Colonic mucosa (tissue), 4 donors: ENCODE data around the gene ZFAND2A. TPM values are rescaled to one million over a fixed set of nuclear protein-coding genes. Genes with fewer than 3 reads are reported as not detected.
"Not testable (repeated sequence)": the region's sequence is repeated elsewhere in the genome, so short reads cannot be mapped to it uniquely, and the experiment has no call there.

Experiments used
- DNase-seq: peaks from one replicate; pipeline ENCODE4 v3.0.0-alpha.2; 2020
- H3K27ac ChIP-seq: fragments of 200-600 bp; one replicate; pipeline ENCODE4 v1.8.0; 2021
- H3K27me3 ChIP-seq: fragments of 200-600 bp; one replicate; pipeline ENCODE4 v1.8.0; 2021
- H3K36me3 ChIP-seq: fragments of 200-600 bp; one replicate; pipeline ENCODE4 v1.8.0; 2021
- H3K4me1 ChIP-seq: fragments of 200-600 bp; one replicate; pipeline ENCODE4 v1.8.0; 2021; ENCODE audit warnings: mild to moderate bottlenecking
- H3K4me3 ChIP-seq: fragments of 200-600 bp; one replicate; pipeline ENCODE4 v1.8.0; 2021
- H3K9ac ChIP-seq, 2 donors: one replicate each; pipeline ENCODE4 v1.7.0; 2013; ENCODE audit warnings: control low read depth in 2 of 2, low read depth in 2 of 2, low read length in 2 of 2
- H3K9me3 ChIP-seq: fragments of 200-600 bp; one replicate; pipeline ENCODE4 v1.8.0; 2021
- intact Hi-C: fragments of 100-400 bp; cut with DNase I; formaldehyde crosslinking; loops from one replicate; pipeline ENCODE4 v1.14.1; 2022
- total RNA-seq, 2 donors: library from RNA; stranded (reverse); fragmentation: NEBNext Ultra II Directional in 1 of 2; extraction: Animal tissue kit (Norgen Biotek cat#: 25700) in 1 of 2; gene quantifications; one replicate each; pipeline ENCODE4 v1.2.1, GENCODE V29; 2021
- TF ChIP-seq, protein P1 (sequence below): fragments of 200-600 bp; IDR thresholded peaks from one replicate; pipeline ENCODE4 v1.8.0; 2022; ENCODE audit warnings: antibody characterized with exemption, mild to moderate bottlenecking
- donor health status: healthy.
- donor health status: DM: no; HTN: no; CAD: no.
- donor health status: DM: no; HTN: no; CAD: no.

ZFAND2A gene
- total RNA-seq, 2 donors from 2014 or later: 26.2 to 38.7 TPM

DNA sequence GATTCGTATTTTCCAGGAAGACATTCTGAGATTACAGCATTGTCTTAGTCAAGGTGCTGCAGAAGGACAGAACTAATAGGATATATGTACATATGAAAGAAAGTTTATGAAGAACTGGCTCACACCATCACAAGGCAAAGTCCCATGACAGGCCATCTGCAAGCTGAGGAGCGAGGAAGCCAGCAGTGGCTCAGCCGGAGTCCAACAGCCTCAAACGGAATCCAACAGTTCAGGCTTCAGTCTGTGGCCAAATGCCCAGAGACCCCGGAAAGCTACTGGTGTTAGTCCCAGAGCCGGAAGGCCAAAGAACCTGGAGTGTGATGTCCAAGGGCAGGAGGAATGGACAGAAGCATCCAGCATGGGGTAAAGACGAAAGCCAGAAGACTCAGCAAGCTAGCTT lies 4.4 kb upstream of the ZFAND2A start:
- Histone ChIP-seq H3K27me3 (no peaks in the 10 kb centered on the region), H3K36me3 (no peaks in the 10 kb centered on the region), H3K4me3 (no peak overlapping the region), H3K27ac (no peak overlapping the region), H3K4me1 (no peaks in the 10 kb centered on the region), H3K9ac (no peak overlapping the region), H3K9me3 (no peaks in the 10 kb centered on the region)
- intact Hi-C loops: loop anchor here (5.0 kb wide), 1 partner anchor 77 kb away; the partner anchor contains the start of gene GPER1
- DNase-seq: no peak
- TF ChIP-seq, protein P1, sequence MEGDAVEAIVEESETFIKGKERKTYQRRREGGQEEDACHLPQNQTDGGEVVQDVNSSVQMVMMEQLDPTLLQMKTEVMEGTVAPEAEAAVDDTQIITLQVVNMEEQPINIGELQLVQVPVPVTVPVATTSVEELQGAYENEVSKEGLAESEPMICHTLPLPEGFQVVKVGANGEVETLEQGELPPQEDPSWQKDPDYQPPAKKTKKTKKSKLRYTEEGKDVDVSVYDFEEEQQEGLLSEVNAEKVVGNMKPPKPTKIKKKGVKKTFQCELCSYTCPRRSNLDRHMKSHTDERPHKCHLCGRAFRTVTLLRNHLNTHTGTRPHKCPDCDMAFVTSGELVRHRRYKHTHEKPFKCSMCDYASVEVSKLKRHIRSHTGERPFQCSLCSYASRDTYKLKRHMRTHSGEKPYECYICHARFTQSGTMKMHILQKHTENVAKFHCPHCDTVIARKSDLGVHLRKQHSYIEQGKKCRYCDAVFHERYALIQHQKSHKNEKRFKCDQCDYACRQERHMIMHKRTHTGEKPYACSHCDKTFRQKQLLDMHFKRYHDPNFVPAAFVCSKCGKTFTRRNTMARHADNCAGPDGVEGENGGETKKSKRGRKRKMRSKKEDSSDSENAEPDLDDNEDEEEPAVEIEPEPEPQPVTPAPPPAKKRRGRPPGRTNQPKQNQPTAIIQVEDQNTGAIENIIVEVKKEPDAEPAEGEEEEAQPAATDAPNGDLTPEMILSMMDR: no peak

DNA sequence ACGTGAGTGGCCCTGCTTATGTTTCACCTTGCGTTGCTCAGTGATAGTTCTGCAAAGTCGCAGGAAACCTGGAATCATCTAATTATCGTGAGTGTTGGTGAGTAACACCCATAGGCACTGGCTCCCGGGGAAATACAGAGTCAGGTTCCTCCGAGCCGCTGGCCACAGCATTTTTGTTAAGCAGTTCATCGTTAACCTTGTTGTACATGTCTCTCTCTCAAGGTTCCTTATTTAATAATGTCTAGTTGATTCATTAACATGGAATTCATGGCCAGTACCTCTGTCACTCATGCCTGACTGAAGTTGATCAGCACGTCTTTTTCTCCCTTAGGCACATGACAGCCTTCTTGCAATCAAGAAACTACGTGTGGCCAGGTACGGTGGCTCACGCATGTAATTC lies 3.1 kb upstream of the ZFAND2A start:
- no peak for DNase-seq
- no peaks in the 10 kb centered on the region for H3K36me3 ChIP-seq
- TF ChIP-seq, protein P1: no peak
- no peaks in the 10 kb centered on the region for H3K27me3 ChIP-seq
- H3K9me3 ChIP-seq: no peaks in the 10 kb centered on the region
- no peak overlapping the region for H3K4me3 ChIP-seq
- H3K4me1 ChIP-seq: no peaks in the 10 kb centered on the region
- H3K9ac ChIP-seq: no peak overlapping the region
- H3K27ac ChIP-seq: no peak overlapping the region
- intact Hi-C loops: loop anchor here (5.0 kb wide), 1 partner anchor 76 kb away; the partner anchor contains the start of gene GPER1

- intact Hi-C loops: loop anchor here (5.0 kb wide), 1 partner anchor 73 kb away; the partner anchor contains the start of gene GPER1
- DNase-seq: peak; percentile 35
- no peaks in the 10 kb centered on the region for H3K27me3 ChIP-seq
- peak overlapping the region; percentile 55 for H3K4me3 ChIP-seq
- H3K9ac ChIP-seq: peak overlapping the region; percentile 82 to 85
- H3K36me3 ChIP-seq: no peaks in the 10 kb centered on the region
- H3K9me3 ChIP-seq: no peaks in the 10 kb centered on the region
- TF ChIP-seq, protein P1: no peak
- peak overlapping the region; percentile 86 for H3K27ac ChIP-seq
- H3K4me1 ChIP-seq: no peaks in the 10 kb centered on the region
Observed at GRCh38 chr7:1160670-1161021, 650 bp upstream of the ZFAND2A start.

GRCh38 chr7:1159231-1159630 lies 765 bp downstream of the ZFAND2A start:
- H3K27ac ChIP-seq, intact Hi-C loops, H3K27me3 ChIP-seq, H3K36me3 ChIP-seq, H3K4me1 ChIP-seq, H3K9me3 ChIP-seq, DNase-seq: not testable (repeated sequence)
- Histone ChIP-seq H3K9ac (peak overlapping the region; percentile 82 to 89), H3K4me3 (peak overlapping the region; percentile 47)

- no peaks in the 10 kb centered on the region for H3K27me3 ChIP-seq
- no peak for DNase-seq
- H3K9me3 ChIP-seq: no peaks in the 10 kb centered on the region
- peak overlapping the region; percentile 82 to 89 for H3K9ac ChIP-seq
- no peak overlapping the region for H3K27ac ChIP-seq
- H3K4me1 ChIP-seq: no peaks in the 10 kb centered on the region
- TF ChIP-seq, protein P1: no peak
- peaks cover 5% of the 10 kb centered on the region for H3K36me3 ChIP-seq
- intact Hi-C loops: no loop called here
- H3K4me3 ChIP-seq: peak overlapping the region; percentile 47
Observed at GRCh38 chr7:1158203-1159126, 1.5 kb downstream of the ZFAND2A start.
